Measurements from ENCODE around the gene SLC37A3. TPM values are rescaled to one million over a fixed set of nuclear protein-coding genes. Genes with fewer than 3 reads are reported as not detected.

The SLC37A3 gene
- total RNA-seq, 1 donor = 79.0 TPM

DNA sequence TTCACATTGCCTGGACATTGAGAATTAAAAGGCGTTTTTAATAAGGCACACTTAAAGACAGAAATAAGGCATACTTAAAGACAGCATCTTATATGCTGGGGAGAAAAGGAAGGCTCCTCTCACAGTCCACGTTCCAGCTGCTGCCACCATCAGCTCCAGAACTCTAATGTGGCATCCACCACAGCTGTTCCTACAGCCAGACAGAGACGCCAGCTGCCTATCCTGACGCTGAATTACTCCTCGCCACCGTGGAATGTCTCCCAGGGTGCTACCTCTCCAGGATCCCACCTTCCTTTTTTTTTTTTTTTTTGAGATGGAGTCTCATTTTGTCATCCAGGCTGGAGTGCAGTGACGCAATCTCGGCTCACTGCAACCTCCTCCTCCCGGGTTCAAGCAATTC, 30.8 kb downstream of the SLC37A3 start:
- no peak for TF ChIP-seq CTCF (IDR thresholded peaks at IDR 0.05; ENCODE audit: insufficient read depth, low read depth, low read length)
- H3K4me3 ChIP-seq (ENCODE audit: low read depth, low read length) = no peak overlapping the region
- no peak for DNase-seq (ENCODE audit: low read depth)

- DNase-seq (ENCODE audit: low read depth) = no peak
These were observed 33.5 kb downstream of the SLC37A3 start for GRCh38 chr7:140364819-140365218.

DNA sequence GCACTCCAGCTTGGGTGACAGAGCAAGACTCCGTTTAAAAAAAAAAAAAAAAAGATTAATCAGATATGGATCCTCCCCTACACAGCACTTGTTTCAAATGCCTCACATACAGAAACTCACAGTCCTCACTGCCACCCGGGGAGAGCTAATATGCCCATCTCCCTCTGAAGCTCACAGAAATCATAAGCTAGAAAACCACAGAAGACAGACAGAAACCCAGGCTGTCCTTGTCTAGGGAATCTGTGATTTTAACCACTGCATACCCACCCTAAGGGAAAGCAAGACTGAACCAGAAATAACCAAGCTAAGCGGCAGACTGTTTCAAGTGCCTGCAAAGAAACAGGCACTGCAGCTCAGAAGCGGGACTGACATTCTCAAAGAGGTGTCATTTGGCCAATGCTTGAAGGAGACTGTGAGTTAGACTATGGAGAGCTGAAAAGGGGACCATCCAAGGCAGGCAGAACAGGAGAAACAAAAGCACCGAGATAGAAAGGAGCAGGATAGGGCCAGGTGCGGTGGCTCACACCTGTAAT, 37.6 kb downstream of the SLC37A3 start:
- no peak overlapping the region for H3K4me3 ChIP-seq (ENCODE audit: low read depth, low read length)
- no peak for TF ChIP-seq CTCF (IDR thresholded peaks at IDR 0.05; ENCODE audit: insufficient read depth, low read depth, low read length)
- no peak for DNase-seq (ENCODE audit: low read depth)

More at GRCh38 chr7:140364819-140365218, 33.5 kb downstream of the SLC37A3 start:
- TF ChIP-seq CTCF (IDR thresholded peaks at IDR 0.05; ENCODE audit: insufficient read depth, low read depth, low read length) = no peak
- no peak overlapping the region for H3K4me3 ChIP-seq (ENCODE audit: low read depth, low read length)

- H3K4me3 ChIP-seq (ENCODE audit: low read depth, low read length) = no peak overlapping the region
- no peak for TF ChIP-seq CTCF (IDR thresholded peaks at IDR 0.05; ENCODE audit: insufficient read depth, low read depth, low read length)
- DNase-seq (ENCODE audit: low read depth) = no peak
These were observed 39.8 kb downstream of the SLC37A3 start for GRCh38 chr7:140358412-140359051.

DNA sequence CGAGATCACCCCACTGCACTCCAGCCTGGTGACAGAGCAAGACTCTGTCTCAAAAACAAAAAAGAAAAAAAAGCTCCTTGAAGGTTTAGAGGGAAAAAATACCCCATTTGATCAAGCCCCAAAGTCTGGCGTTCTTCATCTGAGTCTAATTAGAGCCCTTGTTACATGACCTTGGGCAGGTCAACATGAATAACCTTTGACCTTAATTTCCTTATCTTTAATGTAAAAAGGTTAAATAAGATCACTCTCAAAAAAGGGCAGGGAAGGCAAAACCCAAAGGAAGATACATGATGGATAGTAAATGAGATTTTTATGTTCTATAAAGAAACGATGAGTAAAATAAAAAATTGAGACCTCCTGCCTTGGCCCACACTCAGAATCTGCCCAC, 40.3 kb downstream of the SLC37A3 start:
- no peak for DNase-seq (ENCODE audit: low read depth)
- H3K4me3 ChIP-seq (ENCODE audit: low read depth, low read length) = no peak overlapping the region
- TF ChIP-seq CTCF (IDR thresholded peaks at IDR 0.05; ENCODE audit: insufficient read depth, low read depth, low read length) = no peak

DNA sequence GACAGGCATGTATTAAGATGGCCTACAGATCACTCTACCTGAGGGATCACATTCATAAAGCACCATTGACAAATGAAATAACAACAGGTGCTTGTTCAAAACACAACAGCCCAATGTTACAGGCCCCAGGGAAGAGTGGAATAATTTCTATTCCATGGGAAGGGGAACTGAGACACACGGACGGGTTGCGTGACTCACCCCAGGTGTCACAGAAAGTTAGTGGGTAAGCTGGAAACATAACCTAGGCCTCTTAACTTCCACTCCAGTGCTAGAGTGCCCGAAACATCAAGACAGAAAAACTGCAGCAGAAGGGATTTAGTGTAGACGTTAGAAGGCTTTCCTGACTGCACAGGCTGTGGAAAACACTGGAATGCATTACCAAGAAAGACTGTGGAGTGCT, 48.3 kb downstream of the SLC37A3 start:
- no peak for TF ChIP-seq CTCF (IDR thresholded peaks at IDR 0.05; ENCODE audit: insufficient read depth, low read depth, low read length)
- no peak for DNase-seq (ENCODE audit: low read depth)
- H3K4me3 ChIP-seq (ENCODE audit: low read depth, low read length) = no peak overlapping the region
